ENCODE data around the gene INHBC.

- TF ChIP-seq CTCF (IDR thresholded peaks at IDR 0.05) (no peak), POLR2AphosphoS5 (IDR thresholded peaks at IDR 0.05) (no peak), EP300 (IDR thresholded peaks at IDR 0.05) (no peak)
These were observed 20.2 kb downstream of the INHBC start, which contains the start of gene INHBE for GRCh38 chr12:57454566-57455373.

Measured in sigmoid colon (tissue), 4 donors.